Measurements from ENCODE around the gene DNHD1. TPM values are rescaled to one million over a fixed set of nuclear protein-coding genes. Genes with fewer than 3 reads are reported as not detected.
A peak's percentile ranks its signal among the peaks of the same experiment; 100 is the strongest.

DNHD1 gene
- total and polyA plus RNA-seq, 9 of the 15 experiments (the other 6 are each of a cell fraction or from before 2014, with no cell fraction given), result 0.82 to 9.7 (median 3.8) TPM

DNA sequence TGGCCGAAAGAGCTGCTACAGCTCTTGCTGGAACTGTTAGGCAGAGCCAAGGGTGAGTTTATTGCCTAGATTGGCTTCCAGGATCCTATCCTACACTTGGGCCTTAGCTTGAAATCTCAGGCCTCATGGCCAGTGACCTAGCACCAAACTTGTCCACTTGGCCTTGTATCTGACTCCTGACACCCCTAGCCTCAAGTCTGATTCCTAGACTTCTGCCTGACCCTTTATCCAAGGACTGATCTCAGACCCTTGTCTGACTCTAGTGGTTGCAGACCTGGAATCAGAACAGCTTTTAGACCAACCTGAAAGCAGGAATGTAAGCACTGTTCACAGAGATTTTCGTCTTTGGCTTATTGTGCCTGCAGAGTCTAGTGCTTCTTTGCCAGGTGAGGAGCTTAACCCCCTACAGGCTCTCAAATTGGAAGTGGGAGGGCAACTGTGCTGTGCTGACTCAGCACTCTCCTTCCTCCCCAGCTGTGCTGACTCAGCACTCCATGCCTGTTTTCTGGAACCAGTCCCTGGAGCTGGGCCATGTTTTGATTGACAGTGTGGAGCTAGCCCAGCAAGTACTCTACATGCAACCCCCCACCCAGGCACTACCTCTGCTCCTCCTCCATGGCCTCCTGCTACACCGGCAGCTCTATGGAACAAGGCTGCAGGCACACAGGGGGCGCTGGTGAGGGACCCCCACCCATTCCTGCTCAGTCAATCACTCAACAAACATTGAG lies 71.3 kb downstream of the DNHD1 start (continued):
- TF ChIP-seq, protein P1, sequence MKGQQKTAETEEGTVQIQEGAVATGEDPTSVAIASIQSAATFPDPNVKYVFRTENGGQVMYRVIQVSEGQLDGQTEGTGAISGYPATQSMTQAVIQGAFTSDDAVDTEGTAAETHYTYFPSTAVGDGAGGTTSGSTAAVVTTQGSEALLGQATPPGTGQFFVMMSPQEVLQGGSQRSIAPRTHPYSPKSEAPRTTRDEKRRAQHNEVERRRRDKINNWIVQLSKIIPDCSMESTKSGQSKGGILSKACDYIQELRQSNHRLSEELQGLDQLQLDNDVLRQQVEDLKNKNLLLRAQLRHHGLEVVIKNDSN (CRISPR knock-in tag; IDR thresholded peaks at IDR 0.05), result peak; percentile 45; the same call in 1 of the 2 replicates
- TF ChIP-seq SMARCA4 (IDR thresholded peaks at IDR 0.05) (peak; percentile 84), ZNF717 (CRISPR knock-in tag; IDR thresholded peaks at IDR 0.05) (no peak), PHF21A (IDR thresholded peaks at IDR 0.05; ENCODE audit: borderline replicate concordance, low read depth) (no peak), ZNF140 (CRISPR knock-in tag; IDR thresholded peaks at IDR 0.05) (no peak), POLR2AphosphoS5 (IDR thresholded peaks at IDR 0.05; ENCODE audit: control insufficient read depth, insufficient read depth, low read depth, low read length) (0 out of 2 replicates have a peak, but pooled peaks have one; percentile 36), SOX6 (IDR thresholded peaks at IDR 0.05) (0 out of 2 replicates have a peak, but pooled peaks have one; percentile 56), KLF1 (tag; IDR thresholded peaks at IDR 0.05) (no peak), SRF (CRISPR knock-in tag; IDR thresholded peaks at IDR 0.05) (no peak), ZNF224 (CRISPR knock-in tag; IDR thresholded peaks at IDR 0.05) (no peak), CTBP1 (IDR thresholded peaks at IDR 0.05; ENCODE audit: borderline replicate concordance) (peak; percentile 60), TCF3 (CRISPR knock-in tag; IDR thresholded peaks at IDR 0.05) (peak; percentile 48; the same call in 1 of the 2 replicates), KLF6 (CRISPR knock-in tag; IDR thresholded peaks at IDR 0.05; ENCODE audit: borderline replicate concordance) (no peak), BDP1 (IDR thresholded peaks at IDR 0.05; ENCODE audit: insufficient read depth, insufficient read length) (no peak), FIP1L1 (IDR thresholded peaks at IDR 0.05; ENCODE audit: low read depth, low read length, poor library complexity, severe bottlenecking) (no peak), BACH1 (tag; IDR thresholded peaks at IDR 0.05) (peak; percentile 100), NFE2L1 (tag; IDR thresholded peaks at IDR 0.05; ENCODE audit: borderline replicate concordance, low read depth) (peak; percentile 44; the same call in 1 of the 2 replicates), TCF7L2 (IDR thresholded peaks at IDR 0.05; ENCODE audit: low read depth, low read length) (no peak), POLR2A (conservative IDR thresholded peaks at IDR 0.05) (no peak), NFRKB (IDR thresholded peaks at IDR 0.05; ENCODE audit: low read depth) (no peak), DDX20 (tag; IDR thresholded peaks at IDR 0.05; ENCODE audit: low read depth) (no peak)
- TF ChIP-seq, protein P2, sequence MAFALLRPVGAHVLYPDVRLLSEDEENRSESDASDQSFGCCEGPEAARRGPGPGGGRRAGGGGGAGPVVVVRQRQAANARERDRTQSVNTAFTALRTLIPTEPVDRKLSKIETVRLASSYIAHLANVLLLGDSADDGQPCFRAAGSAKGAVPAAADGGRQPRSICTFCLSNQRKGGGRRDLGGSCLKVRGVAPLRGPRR (CRISPR knock-in tag; IDR thresholded peaks at IDR 0.05), result no peak
- TF ChIP-seq, protein P3, sequence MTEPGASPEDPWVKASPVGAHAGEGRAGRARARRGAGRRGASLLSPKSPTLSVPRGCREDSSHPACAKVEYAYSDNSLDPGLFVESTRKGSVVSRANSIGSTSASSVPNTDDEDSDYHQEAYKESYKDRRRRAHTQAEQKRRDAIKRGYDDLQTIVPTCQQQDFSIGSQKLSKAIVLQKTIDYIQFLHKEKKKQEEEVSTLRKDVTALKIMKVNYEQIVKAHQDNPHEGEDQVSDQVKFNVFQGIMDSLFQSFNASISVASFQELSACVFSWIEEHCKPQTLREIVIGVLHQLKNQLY (CRISPR knock-in tag; conservative IDR thresholded peaks at IDR 0.05), result no peak
- TF ChIP-seq, protein P4, sequence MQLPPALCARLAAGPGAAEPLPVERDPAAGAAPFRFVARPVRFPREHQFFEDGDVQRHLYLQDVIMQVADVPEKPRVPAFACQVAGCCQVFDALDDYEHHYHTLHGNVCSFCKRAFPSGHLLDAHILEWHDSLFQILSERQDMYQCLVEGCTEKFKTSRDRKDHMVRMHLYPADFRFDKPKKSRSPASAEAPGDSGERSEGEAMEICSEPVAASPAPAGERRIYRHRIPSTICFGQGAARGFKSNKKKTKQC (CRISPR knock-in tag; IDR thresholded peaks at IDR 0.05), result no peak
